NCI-H748 (cell line): ENCODE measurements around the gene KCNT1.

Source experiments
- DNase-seq: peaks from one replicate; lab custom pipeline; 2025; ENCODE audit not compliant: unreplicated experiment; lab: John Stamatoyannopoulos, UW

KCNT1 gene

DNA sequence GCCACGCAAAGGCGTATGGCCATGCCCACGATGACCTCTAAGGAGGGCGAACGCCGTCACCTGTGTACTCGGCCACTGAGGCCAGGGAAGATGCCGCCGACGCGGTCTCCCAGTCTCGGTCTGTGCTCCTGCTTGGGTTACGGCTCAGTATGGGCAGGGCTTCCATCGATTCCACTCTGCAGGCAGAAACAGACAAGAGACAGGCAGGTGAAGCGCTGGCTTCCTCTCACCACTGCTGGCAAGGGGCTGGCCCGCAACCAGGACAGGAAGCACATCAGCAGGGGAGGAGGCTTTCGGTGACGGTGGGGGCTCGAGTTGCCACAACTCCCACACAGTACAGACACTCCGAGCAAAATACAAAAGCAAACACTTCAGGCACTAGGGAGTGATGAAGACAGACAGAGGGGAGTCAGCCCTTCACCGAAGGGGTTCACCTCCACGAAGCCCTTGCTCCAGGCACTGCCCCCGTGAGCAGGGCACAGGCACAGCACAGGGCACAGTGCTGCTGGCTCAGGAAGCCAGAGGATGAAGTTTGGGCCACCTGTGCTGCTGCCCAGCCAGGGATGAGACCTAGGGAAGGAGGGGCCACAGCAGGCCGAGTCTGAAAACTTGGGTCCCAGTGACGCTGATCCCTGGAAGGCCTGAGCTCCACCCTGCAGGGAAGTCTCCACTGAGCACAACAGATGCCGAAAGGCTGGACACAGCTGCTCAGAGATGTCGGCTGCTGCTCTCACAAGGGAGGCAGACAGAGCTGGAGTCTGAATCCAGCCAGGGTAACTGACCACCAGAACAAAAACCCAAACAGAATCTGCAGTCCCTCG is 114.1 kb downstream of the KCNT1 start:
- no peak for DNase-seq

DNA sequence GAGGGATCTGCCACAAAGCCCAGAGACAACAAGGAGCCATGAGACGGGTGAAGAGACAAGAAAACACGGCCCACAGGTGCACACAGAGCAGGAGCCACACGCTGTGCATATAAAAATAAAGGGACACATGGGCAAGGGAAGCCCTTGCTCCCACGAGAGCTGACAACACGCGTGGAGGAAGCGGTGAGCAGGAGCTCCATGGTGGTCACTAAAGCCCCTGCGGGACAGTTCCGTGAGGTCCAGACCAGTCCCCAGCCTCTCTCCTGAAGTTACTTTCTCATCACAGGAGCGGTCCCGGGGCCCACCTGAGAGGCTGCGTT is 114.6 kb downstream of the KCNT1 start:
- DNase-seq, result no peak

DNA sequence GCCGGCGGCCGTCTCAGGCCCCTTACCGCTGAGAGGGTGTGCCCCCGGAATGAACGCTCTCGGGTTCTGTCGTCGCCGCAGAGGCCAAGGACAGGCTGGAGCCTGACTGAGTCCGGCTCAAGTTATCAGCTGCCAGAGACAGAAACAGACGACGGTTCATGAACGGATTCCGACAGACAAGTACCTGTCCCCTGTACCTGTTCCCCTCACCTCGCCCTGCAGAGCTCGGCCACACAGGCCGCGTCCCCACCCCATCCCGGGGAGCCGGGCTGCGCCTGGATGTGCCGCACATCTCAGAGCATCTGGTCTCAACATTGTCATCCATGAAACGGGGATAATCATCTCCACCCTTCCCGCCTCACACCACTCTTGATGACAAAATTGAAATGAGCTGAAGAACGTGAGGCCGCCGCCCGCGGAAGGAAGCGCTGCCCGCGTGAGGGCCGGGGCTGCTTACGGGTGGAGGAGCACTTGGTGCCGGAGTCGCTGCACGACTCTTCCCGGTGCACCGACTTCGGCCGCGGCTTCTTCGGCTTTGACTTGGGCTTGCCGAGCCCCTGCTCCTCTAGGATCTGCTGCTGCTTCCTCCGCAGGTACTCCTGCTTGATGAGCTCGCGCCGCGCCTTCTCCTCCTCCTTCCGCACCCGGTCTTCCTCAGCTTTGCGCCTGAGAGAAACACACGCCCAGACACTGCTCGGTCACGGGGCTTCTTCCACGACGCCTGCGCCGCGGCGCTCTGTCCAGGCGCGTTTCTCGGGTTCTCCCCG is 116.1 kb downstream of the KCNT1 start:
- no peak for DNase-seq

DNA sequence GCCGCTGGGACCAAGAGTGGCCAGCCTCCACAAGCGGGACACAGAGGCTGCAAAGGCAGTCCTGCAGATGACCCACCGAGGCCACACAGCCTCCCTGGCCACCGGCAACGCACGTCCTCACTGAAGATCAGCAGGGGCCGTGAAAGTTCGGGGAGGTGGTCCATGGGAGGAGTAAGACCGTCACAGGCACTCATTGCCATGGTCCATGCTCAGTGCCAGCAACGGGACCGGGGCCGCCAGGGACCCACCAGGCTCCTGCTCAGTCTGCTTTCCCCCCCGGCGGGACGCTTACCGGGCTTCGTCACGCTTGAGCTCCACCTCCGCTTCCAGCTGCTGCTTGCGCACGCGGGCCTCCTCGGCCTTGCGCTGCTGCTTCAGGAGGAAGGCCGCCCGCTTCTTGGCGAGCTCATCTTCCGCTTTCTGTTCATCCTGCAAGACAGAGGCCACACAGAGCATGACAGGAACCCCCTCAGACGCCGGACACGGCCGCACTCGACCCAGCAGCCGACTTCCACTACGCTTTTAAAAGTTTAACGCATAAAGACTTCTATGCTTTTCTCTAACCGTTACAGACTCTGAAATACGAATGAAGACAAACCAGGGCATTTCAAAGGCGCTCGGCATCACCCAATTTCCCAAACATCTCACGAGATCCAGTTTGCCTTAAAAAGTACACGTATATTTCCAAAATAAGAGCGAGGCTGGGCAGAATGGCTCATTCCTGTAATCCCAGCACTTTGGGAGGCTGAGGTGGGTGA is 116.9 kb downstream of the KCNT1 start:
- DNase-seq, result no peak

DNA sequence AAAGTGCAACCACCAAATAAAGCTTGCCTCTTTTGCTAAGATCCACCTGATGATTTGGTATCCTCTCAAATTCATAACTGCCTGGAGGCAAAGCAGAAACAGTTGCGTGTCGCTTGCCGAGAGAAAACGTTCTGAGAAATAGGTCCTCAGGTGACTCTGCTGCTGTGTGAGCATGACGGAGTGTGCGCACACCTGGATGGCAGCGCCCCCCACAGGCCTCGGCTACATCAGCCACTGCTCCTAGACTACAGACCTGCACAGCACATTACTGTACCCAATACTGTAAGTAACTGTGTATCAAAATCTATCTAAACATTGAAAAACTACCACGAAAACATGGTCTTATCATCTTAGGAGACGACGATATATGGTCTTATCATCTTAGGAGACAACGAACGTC is 117.9 kb downstream of the KCNT1 start:
- DNase-seq, result no peak

DNA sequence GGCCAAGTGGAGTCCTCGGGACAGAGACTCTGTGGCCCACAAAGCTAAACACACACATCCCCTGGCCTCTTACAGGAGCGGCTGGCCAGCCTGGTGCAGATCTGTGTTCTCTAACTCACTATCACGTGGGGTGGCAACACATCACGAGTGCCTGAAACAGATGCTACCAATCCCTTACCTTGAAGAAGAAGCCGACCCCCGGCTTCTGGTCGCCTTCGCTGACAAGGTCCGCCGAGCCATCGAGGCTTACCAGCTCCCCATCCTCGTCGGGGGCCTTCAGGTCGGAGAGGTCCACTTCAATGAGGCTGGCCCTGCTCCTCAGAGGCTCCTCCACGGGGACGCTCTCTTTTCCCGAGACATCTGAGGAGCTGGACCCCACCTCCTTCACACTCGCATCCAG is 118.7 kb downstream of the KCNT1 start:
- DNase-seq, result no peak

DNA sequence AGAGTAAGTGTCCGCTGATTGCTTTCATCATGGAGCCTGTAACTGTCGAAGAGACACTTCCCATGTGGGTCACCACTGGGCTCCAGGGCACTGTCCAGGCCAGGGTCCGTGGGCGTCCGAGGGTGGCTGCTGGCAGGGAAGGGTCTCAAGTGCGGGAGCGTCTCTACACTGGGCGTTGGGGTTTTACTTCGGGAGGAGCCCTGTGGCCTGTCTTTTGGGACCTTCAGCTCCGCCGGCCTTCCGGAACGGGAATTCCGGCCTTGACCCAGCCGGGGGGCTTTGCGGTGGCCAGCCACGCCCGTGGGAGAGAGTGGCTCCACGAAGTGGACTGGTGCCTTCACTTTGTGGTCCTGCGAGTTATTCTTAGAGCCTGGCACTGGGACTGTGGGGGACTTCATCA is 119.1 kb downstream of the KCNT1 start:
- no peak for DNase-seq

DNA sequence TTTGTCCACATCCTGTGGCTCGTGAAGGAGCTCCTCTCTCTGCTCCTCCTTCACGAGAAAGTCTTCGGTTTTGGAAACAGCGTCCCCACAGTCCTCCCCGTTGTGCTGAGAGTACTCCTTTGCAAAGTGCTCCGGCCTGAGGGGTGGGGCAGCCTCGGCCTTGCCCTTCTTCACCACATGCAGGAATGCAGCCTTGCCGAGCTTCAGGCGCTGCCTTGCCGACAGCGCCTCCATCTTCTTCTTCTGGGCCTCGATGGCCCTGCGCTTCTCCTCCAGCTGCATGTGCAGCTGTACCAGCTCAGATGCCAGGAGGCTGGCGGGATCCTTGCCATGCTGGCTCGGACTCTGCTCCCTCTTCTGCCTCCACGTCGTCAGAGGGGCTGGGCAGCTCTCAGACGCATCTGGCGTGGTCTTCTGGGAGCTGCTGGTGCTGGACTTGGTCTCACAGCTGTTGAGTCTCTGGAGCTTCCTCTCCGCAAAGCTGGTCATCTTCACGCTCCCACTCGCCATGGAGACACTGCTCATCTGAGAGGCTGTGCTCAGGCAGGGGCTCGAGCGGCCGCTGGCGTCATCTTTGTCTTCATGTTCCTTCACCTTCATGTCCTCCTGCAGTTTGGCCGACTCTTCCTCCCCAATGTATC is 119.9 kb downstream of the KCNT1 start:
- no peak for DNase-seq

DNA sequence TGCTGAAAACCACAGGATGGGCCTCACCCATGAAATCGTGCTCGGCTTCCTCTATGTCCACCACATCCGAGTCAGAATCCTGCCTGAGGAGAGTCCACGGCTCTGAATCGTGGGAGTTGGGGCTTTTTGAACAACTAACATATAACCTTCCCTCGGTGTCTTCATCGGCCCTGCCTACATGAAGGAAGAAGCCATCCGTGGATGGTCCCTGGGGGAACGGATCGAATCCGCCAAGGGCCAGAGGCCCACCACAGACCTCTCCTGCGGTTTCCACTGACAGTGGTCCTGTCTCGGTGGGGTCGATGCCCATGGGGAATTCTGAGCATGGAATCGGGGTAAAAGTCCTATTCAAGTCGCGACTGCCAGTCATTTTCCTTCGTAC is 120.4 kb downstream of the KCNT1 start:
- DNase-seq, result no peak

DNA sequence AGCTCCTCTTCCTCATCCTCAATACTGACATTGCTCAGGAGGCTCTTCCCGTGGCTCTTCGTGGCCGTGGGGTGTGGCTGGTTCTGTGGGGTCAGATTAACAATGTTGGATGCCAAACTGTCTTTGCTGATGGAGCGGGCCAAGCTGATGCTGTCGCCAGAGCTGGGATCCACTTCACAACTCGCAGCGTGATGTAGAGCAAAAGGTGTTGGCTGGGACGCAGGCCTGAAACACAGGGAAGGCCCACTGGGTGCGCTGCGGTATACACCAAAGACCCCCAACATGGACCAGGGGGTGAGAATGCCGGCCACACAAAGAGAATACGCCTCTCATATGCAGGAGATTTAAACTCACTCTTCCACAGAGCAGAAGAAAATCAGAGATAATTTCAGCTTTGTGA is 121.1 kb downstream of the KCNT1 start:
- no peak for DNase-seq

DNA sequence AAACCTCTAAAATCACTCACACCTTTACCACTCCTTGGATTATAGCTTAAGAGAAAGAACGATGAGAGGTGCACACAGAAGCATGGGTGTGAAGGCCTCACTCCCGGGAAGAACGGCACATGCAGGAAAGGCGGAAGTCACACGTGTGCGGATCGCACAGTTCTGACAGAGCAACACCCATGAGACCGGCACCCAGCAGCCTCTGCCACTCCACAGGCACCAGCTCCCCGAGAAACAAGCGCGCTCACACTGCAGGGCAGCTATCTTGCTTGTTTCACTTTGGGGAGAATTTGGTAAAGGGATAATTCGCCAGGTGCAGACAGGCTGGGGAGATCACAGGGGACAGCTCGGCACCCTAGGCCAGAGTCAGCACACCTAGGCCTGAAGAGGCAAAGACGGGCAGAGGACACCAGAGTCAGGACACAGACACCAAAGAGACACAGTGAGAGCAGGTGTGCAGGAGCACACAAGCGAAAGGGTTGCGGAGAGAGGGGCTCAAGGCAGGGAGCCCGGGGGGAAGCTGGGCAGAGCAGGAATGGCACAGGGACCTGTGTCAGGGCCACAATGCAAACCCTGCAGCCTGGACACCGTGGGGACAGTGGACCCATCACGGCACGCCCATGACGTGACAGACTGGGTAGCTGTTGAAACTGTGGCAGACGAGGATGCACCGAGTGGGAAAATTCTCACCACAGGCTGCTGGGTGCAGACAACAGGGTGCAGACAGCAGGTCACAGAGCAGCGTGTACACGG is 123.6 kb downstream of the KCNT1 start:
- DNase-seq, result no peak

DNA sequence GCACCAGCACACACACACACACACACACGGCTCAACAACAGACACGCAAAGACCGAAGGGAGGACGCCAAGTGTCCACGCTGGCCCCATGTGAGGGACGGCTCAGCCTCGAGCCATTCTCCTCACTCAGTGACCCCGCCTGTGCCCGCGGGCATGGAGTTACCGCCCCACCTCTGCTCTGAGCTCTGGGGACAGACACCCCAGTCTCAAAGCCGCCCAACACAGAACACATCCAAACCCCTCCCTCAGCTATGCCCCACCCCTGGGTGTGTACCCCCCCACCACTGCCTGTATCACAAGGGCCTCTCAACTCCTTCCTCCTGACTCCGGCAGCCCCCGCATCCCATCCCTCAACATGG is 124.2 kb downstream of the KCNT1 start:
- no peak for DNase-seq

DNA sequence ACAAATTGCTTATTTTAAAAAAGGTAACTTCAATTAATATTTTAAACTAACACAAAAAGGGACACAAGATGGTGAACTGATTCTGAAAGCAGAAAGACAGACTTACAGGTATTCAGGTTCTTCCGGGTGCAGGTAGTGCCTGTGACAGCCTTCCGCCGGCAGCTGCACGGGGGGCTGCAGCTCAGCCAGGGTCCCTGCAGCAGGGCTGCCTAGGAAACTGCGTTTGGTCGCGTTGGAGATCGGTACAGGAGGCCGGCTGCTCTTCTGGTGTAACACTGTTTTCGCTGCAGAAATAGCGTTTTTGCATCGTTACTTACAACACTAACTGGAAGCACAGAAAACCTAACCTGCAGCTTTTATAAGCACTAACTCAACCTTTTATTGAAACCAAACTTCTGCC is 125.3 kb downstream of the KCNT1 start:
- no peak for DNase-seq

DNA sequence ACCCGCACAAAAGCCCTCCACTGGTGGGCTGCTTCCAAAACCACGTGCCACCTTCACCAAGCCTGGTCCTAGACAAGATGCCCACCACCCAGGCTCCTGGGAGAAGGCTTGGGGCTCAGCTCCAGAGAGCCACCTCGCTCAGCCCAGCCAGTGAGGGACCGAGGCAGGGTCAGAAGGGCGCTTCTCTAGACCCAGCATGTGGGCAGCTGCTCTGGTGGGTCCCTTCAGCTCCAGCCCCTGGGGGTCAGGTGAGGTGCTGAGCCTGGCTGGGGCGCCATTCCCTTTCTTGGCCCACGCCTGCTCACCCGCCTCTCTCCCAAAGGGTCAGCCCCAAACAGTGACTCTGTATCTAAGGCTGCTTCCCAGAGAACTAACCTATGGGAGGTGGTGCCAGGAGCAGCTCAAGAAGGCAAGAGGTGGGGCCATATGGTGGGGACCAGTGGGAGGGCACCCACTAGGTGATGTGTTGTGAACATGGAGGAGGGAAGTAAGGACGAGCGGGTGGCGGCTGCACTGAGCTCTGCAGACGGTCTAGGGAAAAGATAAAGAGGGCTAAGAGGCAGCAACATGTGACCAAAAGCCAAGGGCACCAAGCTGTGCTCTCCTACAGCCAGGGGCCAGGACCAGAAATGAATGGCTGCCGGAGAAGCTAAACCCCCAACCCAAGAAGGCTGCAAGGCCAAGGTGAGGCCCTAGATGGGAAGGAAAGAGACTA is 126.0 kb downstream of the KCNT1 start:
- no peak for DNase-seq

DNA sequence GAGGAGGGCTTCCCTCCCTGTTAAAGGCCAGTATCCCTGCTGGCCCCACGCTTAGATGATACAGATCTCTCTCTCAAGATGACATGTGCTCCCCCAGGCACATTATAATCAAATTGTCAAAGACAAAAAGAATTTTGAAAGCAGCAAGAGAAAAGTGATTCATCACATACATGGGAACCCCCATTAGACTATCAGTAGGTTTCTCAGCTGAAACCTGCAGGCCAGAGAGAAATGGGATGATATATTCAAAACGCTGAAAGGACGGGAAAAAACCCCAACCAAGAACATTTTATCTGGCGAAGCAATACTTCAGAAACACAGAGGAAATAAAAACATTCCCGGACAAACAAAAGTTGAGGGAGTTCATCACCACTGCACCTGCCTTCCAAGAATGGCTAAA is 126.7 kb downstream of the KCNT1 start:
- no peak for DNase-seq

DNA sequence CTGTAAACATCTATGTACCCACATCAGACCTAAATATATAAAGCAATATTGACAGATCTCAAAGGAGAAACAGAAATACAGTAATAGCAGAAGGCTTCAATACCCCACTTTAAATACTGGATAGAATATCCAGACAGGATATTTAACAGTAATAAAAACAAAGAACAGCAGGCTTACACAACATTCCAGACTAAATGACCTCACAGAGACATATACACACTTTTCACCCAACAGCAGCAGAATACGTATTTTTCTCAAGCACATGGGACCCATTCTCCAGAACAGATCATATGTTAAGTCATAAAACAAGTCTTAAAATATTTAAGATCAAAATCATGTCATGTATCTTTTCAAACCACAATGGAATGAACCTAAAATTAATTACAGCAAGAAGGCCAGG is 128.5 kb downstream of the KCNT1 start:
- no peak for DNase-seq

DNA sequence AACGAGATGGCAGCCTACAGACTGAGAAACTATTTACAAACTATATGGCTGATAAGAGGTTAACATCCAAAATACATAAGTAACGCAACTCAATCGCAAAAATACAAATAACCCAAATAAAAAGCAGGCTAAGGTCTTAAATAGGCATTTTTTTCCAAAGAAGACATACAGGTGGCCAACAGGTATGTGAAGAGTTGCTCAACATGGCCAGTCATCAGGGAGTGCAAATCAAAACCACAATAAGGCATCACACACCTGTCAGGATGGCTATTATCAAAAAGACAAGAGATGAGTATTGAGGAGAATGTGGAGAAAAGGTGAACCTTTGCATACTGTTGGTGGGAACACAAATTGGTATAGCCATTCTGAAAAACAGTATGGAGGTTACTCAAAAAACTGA is 131.9 kb downstream of the KCNT1 start:
- no peak for DNase-seq

DNA sequence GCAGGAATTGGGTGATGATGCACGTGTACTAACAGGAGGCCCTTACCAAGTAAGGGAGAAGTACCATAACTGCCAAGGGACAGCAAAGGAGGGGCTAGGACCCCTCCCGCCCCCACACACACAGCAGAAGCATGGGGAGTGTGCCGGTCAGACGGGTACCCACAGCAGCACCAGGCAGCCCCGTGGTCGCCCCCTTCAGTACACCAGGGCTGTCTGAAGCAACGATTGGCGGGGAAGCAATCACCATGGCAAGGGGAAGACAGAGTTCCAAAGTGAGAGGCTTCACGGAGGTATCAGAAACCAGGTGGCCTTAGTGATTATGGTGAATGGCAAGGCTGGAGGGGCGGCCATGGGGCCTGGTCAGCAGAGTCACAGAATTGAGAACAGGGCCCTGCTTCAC is 133.1 kb downstream of the KCNT1 start:
- DNase-seq, result no peak

DNA sequence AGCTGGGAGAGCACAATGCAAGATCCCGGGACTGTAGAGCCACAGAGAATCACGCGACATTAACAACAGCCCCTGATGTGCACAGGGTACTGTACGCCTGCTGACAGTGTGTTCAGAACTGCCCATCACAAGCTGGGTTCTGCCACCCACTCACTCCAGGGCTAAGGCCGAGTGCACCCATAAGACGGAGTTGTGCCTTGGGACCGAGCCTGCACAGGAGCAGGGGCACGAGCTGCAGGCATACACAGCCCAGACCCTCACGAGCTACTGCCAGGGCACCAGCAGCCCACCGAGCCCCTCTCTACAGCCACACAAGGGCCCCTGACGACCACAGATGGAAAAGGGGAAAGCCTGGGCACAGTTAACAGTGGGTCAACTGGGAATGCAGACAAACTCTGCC is 137.5 kb downstream of the KCNT1 start:
- no peak for DNase-seq

DNA sequence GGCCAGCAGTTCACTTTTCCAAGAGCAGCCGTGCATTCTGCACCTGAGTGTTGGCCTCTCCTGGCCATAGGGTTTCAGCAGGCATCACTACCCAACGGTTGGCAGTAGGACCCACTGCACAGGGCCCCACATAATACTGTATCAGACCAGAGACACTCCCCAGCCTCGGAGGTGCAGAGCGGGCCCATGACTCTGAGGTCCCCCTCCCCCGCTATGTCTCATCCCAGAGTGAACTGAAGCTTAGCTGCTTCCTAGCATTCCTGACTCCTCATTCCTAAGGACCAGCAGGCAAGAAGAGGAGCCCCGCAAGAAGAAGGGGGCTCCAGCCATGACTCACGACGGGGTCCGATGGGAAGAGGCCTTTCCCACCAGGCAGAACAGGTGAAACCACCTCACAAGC is 138.1 kb downstream of the KCNT1 start:
- no peak for DNase-seq
